GM12878 (cell line): ENCODE results near the gene GHRL. TPM values are rescaled to one million over a fixed set of nuclear protein-coding genes. Genes with fewer than 3 reads are reported as not detected.
A peak's percentile ranks its signal among the peaks of the same experiment; 100 is the strongest.

Source experiments
- ATAC-seq: fragments of 200-7000 bp; cut with Tn5 transposase; 3 replicates; pipeline ENCODE4 v1.9.1; 2020; ENCODE audit warnings: mild to moderate bottlenecking, moderate library complexity
- BruUV-seq: library from RNA; stranded (reverse); fragments of 400-500 nt; replicated peaks from 2 replicates; lab custom pipeline; 2021; lab: Mats Ljungman, UMichigan
- CTCF ChIA-PET: fragments of 300-600 bp; sonication (Branson Sonifier 250); formaldehyde crosslinking; extraction: SDS; loops from one replicate; lab custom pipeline; 2021; ENCODE audit warnings: inconsistent platforms; lab: Yijun Ruan, JAX
- POLR2A ChIA-PET: fragments of 350-600 bp; formaldehyde crosslinking; extraction: SDS; loops from one replicate; lab custom pipeline; 2021; ENCODE audit warnings: inconsistent platforms; lab: Charles Lee
- RAD21 ChIA-PET: fragments of 300-600 bp; sonication (Branson Sonifier 250); formaldehyde crosslinking; loops from one replicate; lab custom pipeline; 2023; ENCODE audit warnings: antibody characterized with exemption; ENCODE audit not compliant: unreplicated experiment; lab: Charles Lee
- SMC1A ChIA-PET: fragments of 300-600 bp; sonication (Branson Sonifier 250); formaldehyde crosslinking; loops from one replicate; lab custom pipeline; 2023; ENCODE audit not compliant: unreplicated experiment, uncharacterized antibody; lab: Charles Lee
- DNase-seq: peaks from one replicate; pipeline ENCODE4 v3.0.0-alpha.2; 2011; ENCODE audit warnings: low read depth, low spot score
- FAIRE-seq: peaks from 3 replicates; lab custom pipeline; 2011; peaks lifted over from hg19 to GRCh38; lab: Jason Lieb, UNC
- H2AFZ ChIP-seq: 2 replicates; pipeline ENCODE4 v1.6.0; 2011; ENCODE audit warnings: low read depth, low read length, control low read depth; ENCODE audit not compliant: control insufficient read depth
- H3K27ac ChIP-seq: 2 replicates; pipeline ENCODE4 v1.5.1; 2011; ENCODE audit warnings: control low read depth; ENCODE audit not compliant: control insufficient read depth, insufficient read depth
- H3K27me3 ChIP-seq, 2 experiments: replicated peaks in 1 of 2; 2 replicates each; pipeline versions ENCODE4 v1.6.0 to v1.6.1; 2011; ENCODE audit warnings: low read length in 1 of 2; ENCODE audit not compliant: control insufficient read depth in 2 of 2, insufficient read depth in 2 of 2
- H3K36me3 ChIP-seq, 2 experiments: 2 replicates each; pipeline ENCODE4 v1.5.1; 2011; ENCODE audit warnings: low read length in 1 of 2; ENCODE audit not compliant: control insufficient read depth in 2 of 2, insufficient read depth in 2 of 2
- H3K4me1 ChIP-seq: 2 replicates; pipeline ENCODE4 v1.6.1; 2011; ENCODE audit warnings: mild to moderate bottlenecking, low read length, moderate library complexity, mixed read lengths; ENCODE audit not compliant: control insufficient read depth, insufficient read depth
- H3K4me2 ChIP-seq: 2 replicates; pipeline ENCODE4 v1.6.0; 2011; ENCODE audit warnings: control low read depth; ENCODE audit not compliant: control insufficient read depth, insufficient read depth
- H3K4me3 ChIP-seq: fragments of 200-600 bp; sonication (generic); 2 replicates; pipeline ENCODE4 v1.5.1; 2016
- H3K79me2 ChIP-seq: 2 replicates; pipeline ENCODE4 v1.6.0; 2011; ENCODE audit warnings: low read length; ENCODE audit not compliant: control insufficient read depth, insufficient read depth
- H3K9ac ChIP-seq: 2 replicates; pipeline ENCODE4 v1.8.0; 2011; ENCODE audit warnings: low read length, control low read depth, mixed read lengths; ENCODE audit not compliant: control insufficient read depth, insufficient read depth
- H3K9me3 ChIP-seq: replicated peaks from 3 replicates; pipeline ENCODE4 v1.5.1; 2011; ENCODE audit warnings: mild to moderate bottlenecking, low read length; ENCODE audit not compliant: control insufficient read depth, insufficient read depth
- H4K20me1 ChIP-seq: 2 replicates; pipeline ENCODE4 v1.6.0; 2011; ENCODE audit not compliant: control insufficient read depth, insufficient read depth
- ATF2 ChIP-seq: IDR thresholded peaks from 2 replicates; pipeline ENCODE4 v1.6.1; 2012; ENCODE audit warnings: low read length, inconsistent platforms
- BACH1 ChIP-seq: fragments of 450-650 bp; IDR thresholded peaks from 2 replicates; pipeline ENCODE4 v1.6.1; 2017; ENCODE audit warnings: mild to moderate bottlenecking, borderline replicate concordance
- CBFB ChIP-seq: IDR thresholded peaks from 2 replicates; pipeline ENCODE4 v1.6.1; 2016; ENCODE audit warnings: antibody characterized with exemption, low read depth
- EED ChIP-seq: sonication (generic); IDR thresholded peaks from 2 replicates; pipeline ENCODE4 v1.6.1; 2016; ENCODE audit warnings: antibody characterized with exemption, low read depth
- ETV6 ChIP-seq, 2 experiments: fragments of 450-650 bp in 1 of 2; IDR thresholded peaks in 1 of 2; conservative IDR thresholded peaks in 1 of 2; 2 replicates each; pipeline ENCODE4 v1.6.1; 2014; ENCODE audit warnings: antibody characterized with exemption in 1 of 2, borderline replicate concordance in 1 of 2, low read depth in 1 of 2, mild to moderate bottlenecking in 1 of 2, moderate library complexity in 1 of 2
- HDAC6 ChIP-seq: fragments of 200-600 bp; sonication (generic); IDR thresholded peaks from one replicate; pipeline ENCODE4 v1.8.0; 2017; ENCODE audit warnings: antibody characterized with exemption; ENCODE audit not compliant: unreplicated experiment
- IKZF2 ChIP-seq, 2 experiments: fragments of 450-650 bp; IDR thresholded peaks; 2 replicates each; pipeline ENCODE4 v1.6.1; 2017; ENCODE audit warnings: mild to moderate bottlenecking in 2 of 2, moderate library complexity in 2 of 2
- MYB ChIP-seq: fragments of 150-350 bp; IDR thresholded peaks from 2 replicates; pipeline ENCODE4 v1.6.1; 2014; ENCODE audit warnings: mild to moderate bottlenecking, low read depth, low read length, borderline replicate concordance
- NFIC ChIP-seq: IDR thresholded peaks from 2 replicates; pipeline ENCODE4 v1.6.1; 2012; ENCODE audit warnings: low read depth, mild to moderate bottlenecking, inconsistent platforms, low read length, moderate library complexity
- PAX5 ChIP-seq: IDR thresholded peaks from 2 replicates; pipeline ENCODE4 v1.6.1; 2011; ENCODE audit warnings: low read depth, low read length, borderline replicate concordance
- PML ChIP-seq: IDR thresholded peaks from 2 replicates; pipeline ENCODE4 v1.6.1; 2012; ENCODE audit warnings: low read length, inconsistent platforms
- POLR2AphosphoS5 ChIP-seq: IDR thresholded peaks from 2 replicates; pipeline ENCODE4 v1.6.1; 2011; ENCODE audit warnings: mild to moderate bottlenecking, low read length, inconsistent platforms
- RELA ChIP-seq: fragments of 450-650 bp; IDR thresholded peaks from 2 replicates; pipeline ENCODE4 v1.8.0; 2014; ENCODE audit warnings: borderline replicate concordance; ENCODE audit not compliant: partially characterized antibody
- RELB ChIP-seq: fragments of 450-650 bp; IDR thresholded peaks from 2 replicates; pipeline ENCODE4 v1.6.1; 2017; ENCODE audit warnings: low read depth, mild to moderate bottlenecking, moderate library complexity
- STAT3 ChIP-seq: IDR thresholded peaks from 2 replicates; pipeline ENCODE4 v1.6.1; 2011; ENCODE audit warnings: low read depth, low read length, improper control_type of control experiment
- ZBED1 ChIP-seq: IDR thresholded peaks from 2 replicates; pipeline ENCODE4 v1.6.1; 2016; ENCODE audit warnings: borderline replicate concordance
- ZNF384 ChIP-seq: IDR thresholded peaks from 2 replicates; pipeline ENCODE4 v1.6.1; 2012; ENCODE audit warnings: low read depth, mild to moderate bottlenecking, low read length, improper control_type of control experiment, borderline replicate concordance
- ZNF592 ChIP-seq: fragments of 450-650 bp; IDR thresholded peaks from 2 replicates; pipeline ENCODE4 v1.6.1; 2017; ENCODE audit warnings: mild to moderate bottlenecking, moderate library complexity
- WGBS: methylation state at CpG from one replicate; pipeline ENCODE4 v1.1.6; 2016; ENCODE audit warnings: low lambda C conversion rate; ENCODE audit not compliant: insufficient replicate concordance, insufficient coverage; ENCODE audit errors: missing lambda C conversion rate; 5-methylcytosine and 5-hydroxymethylcytosine counted together
- in situ Hi-C: fragments of 300-500 bp; cut with MboI; formaldehyde crosslinking; loops from 9 replicates; pipeline ENCODE4 v1.14.3; 2018; ENCODE audit warnings: mixed read lengths
- intact Hi-C: fragments of 100-400 bp; cut with micrococcal nuclease; formaldehyde crosslinking; loops from one replicate; pipeline ENCODE4 v1.14.2; 2022; ENCODE audit not compliant: unreplicated experiment
- polyA plus RNA-seq, 11 experiments: library from polyadenylated mRNA; depleted of rRNA in 4 of 11; unstranded in 6 of 11; stranded (reverse) in 5 of 11; fragments of >200 nt; fragmentation: Nextera tagmentation in 4 of 11; fragmentation: Illumina TruSeq in 1 of 11; extraction: Ambion mirVana in 4 of 11; extraction: Trizol in 1 of 11; gene quantifications; 1 replicate in 1 of 11; 2 replicates in 10 of 11; pipeline versions ENCODE4 v1.2.1 to v1.2.3, GENCODE V29; 2011 to 2016; ENCODE audit warnings: inconsistent platforms in 2 of 11, missing spikeins in 2 of 11, low read depth in 1 of 11
- total RNA-seq, 4 experiments: library from RNA; depleted of rRNA in 3 of 4; stranded (reverse); fragments of >200 nt in 3 of 4; fragmentation: Illumina TruSeq in 1 of 4; extraction: Trizol in 1 of 4; gene quantifications; 2 replicates each; pipeline versions ENCODE4 v1.2.1 to v1.2.3, GENCODE V29; 2013 to 2021

GHRL gene
- total and polyA plus RNA-seq, 10 of the 15 experiments (the other 5 are each of a cell fraction or from before 2014, with no cell fraction given): 0.35 to 2.2 (median 0.88) TPM

GRCh38 chr3:10299679-10300078 lies 6.9 kb upstream of the GHRL start:
- CTCF ChIA-PET: interaction anchor here (0.6 to 1.0 kb wide), 3 partner anchors 19 to 108 kb away, joined by 3 to 4 read pairs (median 3); no protein-coding TSS in a partner anchor
- no peaks in the 10 kb centered on the region; the same call in 1 of the 3 replicates for H3K9me3 ChIP-seq
- FAIRE-seq: no peak
- ATAC-seq: peak; percentile 91
- H3K4me3 ChIP-seq: no peak overlapping the region
- H2AFZ ChIP-seq: no peak overlapping the region; the same call in 1 of the 2 replicates
- no peaks in the 10 kb centered on the region for H3K27me3 ChIP-seq
- peak overlapping the region; percentile 54; the same call in 1 of the 2 replicates for H3K4me2 ChIP-seq
- 53% methylated on average over 6 of the region's 6 CpGs for WGBS
- H3K36me3 ChIP-seq: peaks cover 19 to 32% of the 10 kb centered on the region in 2 experiments
- POLR2A ChIA-PET: interaction anchor here (0.6 to 1.2 kb wide), 3 partner anchors 13 to 456 kb away, joined by 3 to 4 read pairs (median 3); partner anchors contain the start of gene RPUSD3
- no peak for DNase-seq
- no TSS peak for BruUV-seq
- intact Hi-C loops (no loop called here), in situ Hi-C loops (no loop called here)
- H3K4me1 ChIP-seq: peaks cover 9% of the 10 kb centered on the region
- H3K9ac ChIP-seq: no peak overlapping the region; the same call in 1 of the 2 replicates
- peak overlapping the region; percentile 58 for H3K27ac ChIP-seq
- SMC1A ChIA-PET: no interaction called here
- peaks cover 1% of the 10 kb centered on the region; the same call in 1 of the 2 replicates for H3K79me2 ChIP-seq
- RAD21 ChIA-PET: no interaction called here
- no peaks in the 10 kb centered on the region for H4K20me1 ChIP-seq
- TF ChIP-seq POLR2AphosphoS5 (peak; percentile 22; the same call in 1 of the 2 replicates), BACH1 (no peak), ZNF384 (peak; percentile 68; the same call in 1 of the 2 replicates), PML (0 out of 2 replicates have a peak, but pooled peaks have one; percentile 45), PAX5 (peak; percentile 35; the same call in 1 of the 2 replicates), HDAC6 (no peak), ETV6 (conservative IDR thresholded peaks at IDR 0.05 in 1 of 2, IDR thresholded peaks at IDR 0.05 in 1 of 2; ENCODE audit: borderline replicate concordance in 1 of 2, low read depth in 1 of 2) (peak in 1 of 2 experiments; percentile 75; a peak in 2 of 4 replicates), ZBED1 (no peak), IKZF2 (IDR thresholded peaks at IDR 0.05) (peak in 1 of 2 experiments; percentile 22; a peak in 1 of 4 replicates), CBFB (no peak), EED (0 out of 2 replicates have a peak, but pooled peaks have one; percentile 25), ZNF592 (no peak), ATF2 (no peak), RELA (no peak), STAT3 (no peak), RELB (peak; percentile 43; the same call in 1 of the 2 replicates), NFIC (0 out of 2 replicates have a peak, but pooled peaks have one; percentile 28), MYB (no peak)
